Measurements from ENCODE around the gene ATL2.

The ATL2 gene

DNA sequence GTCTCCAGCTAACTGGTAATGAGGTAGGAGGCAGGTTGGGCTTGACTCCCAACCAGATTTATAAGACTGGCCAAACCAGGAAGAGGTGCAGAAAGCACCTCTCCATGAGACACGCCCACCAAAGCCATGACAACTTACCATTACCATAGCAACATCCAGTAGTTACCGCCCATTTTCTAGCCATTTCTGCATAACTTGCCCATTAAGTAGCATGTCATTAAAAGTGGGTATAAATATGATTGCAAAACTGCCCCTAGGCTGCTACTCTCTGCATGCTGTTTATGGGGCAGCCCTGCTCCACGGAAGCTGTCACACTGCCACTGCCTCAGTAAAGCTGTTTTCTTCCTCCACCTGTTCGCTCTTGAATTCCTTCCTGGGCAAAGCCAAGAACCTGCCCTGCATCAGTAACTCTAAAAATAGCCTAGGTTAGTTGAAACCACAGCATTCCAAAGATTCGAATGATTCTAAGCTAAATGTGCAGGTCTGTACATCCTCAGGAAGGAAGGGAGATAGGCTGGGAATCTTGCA lies 131.9 kb downstream of the ATL2 start:
- Mint-ChIP-seq H3K36me3 (ENCODE audit: low read depth) (no peaks in the 10 kb centered on the region), H3K4me3 (no peak overlapping the region), H3K4me1 (no peaks in the 10 kb centered on the region), H3K27ac (no peak overlapping the region), H3K9me3 (no peaks in the 10 kb centered on the region), H3K27me3 (no peaks in the 10 kb centered on the region)
- no peak for DNase-seq
- ATAC-seq: no peak

DNA sequence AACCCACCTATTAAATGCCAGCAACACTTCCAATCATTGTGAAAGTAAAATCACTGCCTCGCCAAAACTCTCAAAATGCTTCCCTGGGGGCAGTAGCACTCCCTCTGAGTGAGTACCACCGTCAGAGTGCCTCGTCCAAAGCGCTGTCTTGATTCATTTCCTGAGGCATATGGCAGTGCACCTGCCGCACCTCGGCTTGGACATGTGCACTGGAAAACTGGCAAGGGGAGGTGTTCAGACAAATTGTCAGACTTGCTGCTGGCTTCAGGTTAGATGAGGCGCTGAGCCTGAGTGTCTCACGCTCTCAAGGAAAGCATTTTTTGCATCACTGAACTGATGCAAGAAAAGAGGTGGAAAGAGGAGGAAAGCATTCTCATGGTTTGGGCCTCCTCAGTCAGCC lies 132.8 kb downstream of the ATL2 start:
- H3K27ac Mint-ChIP-seq: no peak overlapping the region
- no peak for ATAC-seq

More for the DNA sequence above, 132.8 kb downstream of the ATL2 start:
- Mint-ChIP-seq H3K9me3 (no peaks in the 10 kb centered on the region), H3K4me3 (no peak overlapping the region), H3K36me3 (ENCODE audit: low read depth) (no peaks in the 10 kb centered on the region), H3K27me3 (no peaks in the 10 kb centered on the region), H3K4me1 (no peaks in the 10 kb centered on the region)
- no peak for DNase-seq
